Activated naive CD8-positive, alpha-beta T cell treated with anti-CD3 and anti-CD28 coated beads for 36 hours (primary cell): Measurements from ENCODE around the gene S100A14. TPM values are rescaled to one million over a fixed set of nuclear protein-coding genes. Genes with fewer than 3 reads are reported as not detected.
A peak's percentile ranks its signal among the peaks of the same experiment; 100 is the strongest.
"Not testable (repeated sequence)": the region's sequence is repeated elsewhere in the genome, so short reads cannot be mapped to it uniquely, and the experiment has no call there.

Source experiments
- DNase-seq: peaks from one replicate; pipeline ENCODE4 v3.0.0; 2021
- H3K27ac Mint-ChIP-seq: one replicate; pipeline ENCODE4 v1.8.0; 2022; ENCODE audit warnings: mild to moderate bottlenecking, moderate library complexity, mixed read lengths
- H3K27me3 Mint-ChIP-seq: one replicate; pipeline ENCODE4 v1.8.0; 2022; ENCODE audit warnings: mild to moderate bottlenecking, mixed read lengths
- H3K36me3 Mint-ChIP-seq: one replicate; pipeline ENCODE4 v1.8.0; 2021; ENCODE audit warnings: mild to moderate bottlenecking, mixed read lengths
- H3K4me1 Mint-ChIP-seq: one replicate; pipeline ENCODE4 v1.8.0; 2021; ENCODE audit warnings: mixed read lengths
- H3K4me3 Mint-ChIP-seq: one replicate; pipeline ENCODE4 v1.8.0; 2022; ENCODE audit warnings: mild to moderate bottlenecking, moderate library complexity, mixed read lengths
- H3K9me3 Mint-ChIP-seq: one replicate; pipeline ENCODE4 v1.8.0; 2022; ENCODE audit warnings: mixed read lengths
- total RNA-seq, 2 experiments: library from RNA; stranded (reverse); gene quantifications; one replicate each; pipeline ENCODE4 v1.2.3, GENCODE V29; 2021

Gene S100A14
- total RNA-seq, 2 experiments from 2014 or later = not detected

GRCh38 chr1:153597206-153597605 lies 18.9 kb downstream of the S100A14 start:
- Mint-ChIP-seq H3K36me3 (no peaks in the 10 kb centered on the region), H3K9me3 (no peaks in the 10 kb centered on the region), H3K4me1 (peaks cover 9% of the 10 kb centered on the region), H3K4me3 (no peak overlapping the region), H3K27me3 (no peaks in the 10 kb centered on the region), H3K27ac (no peak overlapping the region)
- no peak for DNase-seq

GRCh38 chr1:153592748-153593147 lies 23.4 kb downstream of the S100A14 start:
- Mint-ChIP-seq H3K36me3 (no peaks in the 10 kb centered on the region), H3K4me3 (no peak overlapping the region), H3K27me3 (no peaks in the 10 kb centered on the region), H3K9me3 (no peaks in the 10 kb centered on the region), H3K27ac (no peak overlapping the region), H3K4me1 (no peaks in the 10 kb centered on the region)
- no peak for DNase-seq

- no peak for DNase-seq
- H3K27me3 Mint-ChIP-seq = peaks cover 3% of the 10 kb centered on the region
- H3K4me1 Mint-ChIP-seq = no peaks in the 10 kb centered on the region
- H3K36me3 Mint-ChIP-seq = no peaks in the 10 kb centered on the region
- H3K9me3 Mint-ChIP-seq = no peaks in the 10 kb centered on the region
- no peak overlapping the region for H3K27ac Mint-ChIP-seq
- no peak overlapping the region for H3K4me3 Mint-ChIP-seq
Measured at GRCh38 chr1:153588482-153588881, 27.6 kb downstream of the S100A14 start.

GRCh38 chr1:153588033-153588432 lies 28.1 kb downstream of the S100A14 start:
- H3K9me3 Mint-ChIP-seq, H3K27ac Mint-ChIP-seq, DNase-seq, H3K27me3 Mint-ChIP-seq, H3K4me3 Mint-ChIP-seq, H3K4me1 Mint-ChIP-seq, H3K36me3 Mint-ChIP-seq: not testable (repeated sequence)

GRCh38 chr1:153587314-153587713 lies 28.8 kb downstream of the S100A14 start:
- Mint-ChIP-seq H3K27ac (no peak overlapping the region), H3K36me3 (no peaks in the 10 kb centered on the region), H3K27me3 (peaks cover 3% of the 10 kb centered on the region), H3K9me3 (no peaks in the 10 kb centered on the region), H3K4me3 (no peak overlapping the region), H3K4me1 (no peaks in the 10 kb centered on the region)
- DNase-seq = no peak

GRCh38 chr1:153586347-153586746 lies 29.8 kb downstream of the S100A14 start:
- Mint-ChIP-seq H3K4me3 (no peak overlapping the region), H3K9me3 (no peaks in the 10 kb centered on the region), H3K27ac (no peak overlapping the region), H3K27me3 (peaks cover 3% of the 10 kb centered on the region), H3K4me1 (no peaks in the 10 kb centered on the region), H3K36me3 (no peaks in the 10 kb centered on the region)
- DNase-seq = no peak

- Mint-ChIP-seq H3K27me3 (peaks cover 3% of the 10 kb centered on the region), H3K27ac (no peak overlapping the region), H3K4me1 (no peaks in the 10 kb centered on the region), H3K36me3 (no peaks in the 10 kb centered on the region), H3K9me3 (no peaks in the 10 kb centered on the region), H3K4me3 (no peak overlapping the region)
- DNase-seq = no peak
Measured at GRCh38 chr1:153585006-153585405, 31.1 kb downstream of the S100A14 start.

- Mint-ChIP-seq H3K9me3 (no peaks in the 10 kb centered on the region), H3K4me1 (no peaks in the 10 kb centered on the region), H3K36me3 (no peaks in the 10 kb centered on the region), H3K27ac (no peak overlapping the region), H3K27me3 (peaks cover 8% of the 10 kb centered on the region), H3K4me3 (no peak overlapping the region)
- DNase-seq = no peak
Measured at GRCh38 chr1:153583976-153584375, 32.1 kb downstream of the S100A14 start.

- H3K27me3 Mint-ChIP-seq = peaks cover 13% of the 10 kb centered on the region
- not testable (repeated sequence) for H3K9me3 Mint-ChIP-seq
Measured at GRCh38 chr1:153583514-153583913, 32.6 kb downstream of the S100A14 start.

GRCh38 chr1:153582836-153583235 lies 33.3 kb downstream of the S100A14 start:
- peaks cover 20% of the 10 kb centered on the region for H3K27me3 Mint-ChIP-seq
- DNase-seq, H3K36me3 Mint-ChIP-seq, H3K9me3 Mint-ChIP-seq, H3K4me1 Mint-ChIP-seq, H3K27ac Mint-ChIP-seq, H3K4me3 Mint-ChIP-seq: not testable (repeated sequence)

More at GRCh38 chr1:153583514-153583913, 32.6 kb downstream of the S100A14 start:
- H3K4me1 Mint-ChIP-seq, H3K36me3 Mint-ChIP-seq, DNase-seq, H3K4me3 Mint-ChIP-seq, H3K27ac Mint-ChIP-seq: not testable (repeated sequence)

GRCh38 chr1:153578936-153579335 lies 37.2 kb downstream of the S100A14 start:
- Mint-ChIP-seq H3K9me3 (no peaks in the 10 kb centered on the region), H3K4me1 (peaks cover 2% of the 10 kb centered on the region), H3K27ac (no peak overlapping the region), H3K27me3 (peaks cover 36% of the 10 kb centered on the region), H3K36me3 (no peaks in the 10 kb centered on the region), H3K4me3 (no peak overlapping the region)
- no peak for DNase-seq

GRCh38 chr1:153578490-153578889 lies 37.6 kb downstream of the S100A14 start:
- Mint-ChIP-seq H3K27ac (no peak overlapping the region), H3K27me3 (peaks cover 36% of the 10 kb centered on the region), H3K9me3 (no peaks in the 10 kb centered on the region), H3K36me3 (no peaks in the 10 kb centered on the region), H3K4me3 (no peak overlapping the region), H3K4me1 (peaks cover 4% of the 10 kb centered on the region)
- no peak for DNase-seq

GRCh38 chr1:153577624-153578051 lies 38.5 kb downstream of the S100A14 start:
- peaks cover 11% of the 10 kb centered on the region for H3K4me1 Mint-ChIP-seq
- no peak overlapping the region for H3K27ac Mint-ChIP-seq

GRCh38 chr1:153577138-153577537 lies 39.0 kb downstream of the S100A14 start:
- H3K36me3 Mint-ChIP-seq = no peaks in the 10 kb centered on the region
- peaks cover 15% of the 10 kb centered on the region for H3K4me1 Mint-ChIP-seq
- no peak overlapping the region for H3K4me3 Mint-ChIP-seq
- H3K9me3 Mint-ChIP-seq = no peaks in the 10 kb centered on the region
- DNase-seq = no peak
- H3K27ac Mint-ChIP-seq = no peak overlapping the region
- peaks cover 36% of the 10 kb centered on the region for H3K27me3 Mint-ChIP-seq

More at GRCh38 chr1:153577624-153578051, 38.5 kb downstream of the S100A14 start:
- Mint-ChIP-seq H3K36me3 (no peaks in the 10 kb centered on the region), H3K4me3 (no peak overlapping the region), H3K9me3 (no peaks in the 10 kb centered on the region), H3K27me3 (peaks cover 36% of the 10 kb centered on the region)
- DNase-seq = no peak

GRCh38 chr1:153575497-153575896 lies 40.6 kb downstream of the S100A14 start:
- H3K27me3 Mint-ChIP-seq = peaks cover 36% of the 10 kb centered on the region
- not testable (repeated sequence) for H3K4me3 Mint-ChIP-seq, DNase-seq, H3K36me3 Mint-ChIP-seq, H3K9me3 Mint-ChIP-seq, H3K27ac Mint-ChIP-seq
- H3K4me1 Mint-ChIP-seq = peaks cover 20% of the 10 kb centered on the region

GRCh38 chr1:153575081-153575491 lies 41.0 kb downstream of the S100A14 start:
- H3K27ac Mint-ChIP-seq, H3K9me3 Mint-ChIP-seq, DNase-seq, H3K36me3 Mint-ChIP-seq, H3K4me3 Mint-ChIP-seq: not testable (repeated sequence)
- Mint-ChIP-seq H3K27me3 (peaks cover 36% of the 10 kb centered on the region), H3K4me1 (peaks cover 20% of the 10 kb centered on the region)

GRCh38 chr1:153573351-153573750 lies 42.8 kb downstream of the S100A14 start:
- peaks cover 29% of the 10 kb centered on the region for H3K4me1 Mint-ChIP-seq
- H3K27me3 Mint-ChIP-seq = peaks cover 28% of the 10 kb centered on the region
- H3K36me3 Mint-ChIP-seq = no peaks in the 10 kb centered on the region
- no peaks in the 10 kb centered on the region for H3K9me3 Mint-ChIP-seq
- H3K4me3 Mint-ChIP-seq = no peak overlapping the region
- no peak for DNase-seq
- H3K27ac Mint-ChIP-seq = peak overlapping the region; percentile 76
